MM.1S (cell line): ENCODE measurements around the gene RWDD3.

Experiments
- DNase-seq: peaks from one replicate; pipeline ENCODE4 v3.0.0-alpha.2; 2015
- H2AFZ ChIP-seq: fragments of 300-600 bp; sonication (generic); 2 replicates; pipeline ENCODE4 v1.6.0; 2016; ENCODE audit warnings: antibody characterized with exemption, low read length
- H3F3A ChIP-seq: fragments of 300-600 bp; sonication (generic); 2 replicates; pipeline ENCODE4 v1.6.1; 2016; ENCODE audit warnings: mild to moderate bottlenecking, antibody characterized with exemption, low read length, moderate library complexity, mixed read lengths; ENCODE audit not compliant: insufficient read depth
- H3K27ac ChIP-seq: fragments of 300-600 bp; sonication (generic); 2 replicates; pipeline ENCODE4 v1.5.1; 2016; ENCODE audit warnings: mild to moderate bottlenecking, low read length
- H3K27me3 ChIP-seq: fragments of 300-600 bp; sonication (generic); replicated peaks from 2 replicates; pipeline ENCODE4 v1.6.0; 2016; ENCODE audit warnings: low read length; ENCODE audit not compliant: insufficient read depth
- H3K36me3 ChIP-seq: fragments of 300-600 bp; sonication (generic); replicated peaks from 2 replicates; pipeline ENCODE4 v1.6.1; 2016; ENCODE audit warnings: mild to moderate bottlenecking, low read length, mixed read lengths; ENCODE audit not compliant: insufficient read depth
- H3K4me1 ChIP-seq: fragments of 300-600 bp; sonication (generic); 2 replicates; pipeline ENCODE4 v1.6.1; 2016; ENCODE audit warnings: low read length, mixed read lengths
- H3K4me2 ChIP-seq: fragments of 300-600 bp; sonication (generic); 2 replicates; pipeline ENCODE4 v1.6.0; 2016; ENCODE audit warnings: low read depth, low read length
- H3K4me3 ChIP-seq: fragments of 300-600 bp; sonication (generic); 2 replicates; pipeline ENCODE4 v1.5.1; 2016; ENCODE audit warnings: low read length, mixed read lengths
- H3K79me2 ChIP-seq: fragments of 300-600 bp; sonication (generic); 2 replicates; pipeline ENCODE4 v1.6.1; 2016; ENCODE audit warnings: mixed run types, low read length, mixed read lengths
- H3K9ac ChIP-seq: fragments of 300-600 bp; sonication (generic); 2 replicates; pipeline ENCODE4 v1.6.1; 2016; ENCODE audit warnings: low read length, mixed read lengths
- H3K9me2 ChIP-seq: fragments of 300-600 bp; sonication (generic); replicated peaks from 2 replicates; pipeline ENCODE4 v1.6.1; 2016; ENCODE audit warnings: mild to moderate bottlenecking, low read length, mixed read lengths; ENCODE audit not compliant: insufficient read depth
- H3K9me3 ChIP-seq: fragments of 300-600 bp; sonication (generic); replicated peaks from 2 replicates; pipeline ENCODE4 v1.6.1; 2016; ENCODE audit warnings: mild to moderate bottlenecking, low read length, mixed read lengths; ENCODE audit not compliant: insufficient read depth
- H4K20me1 ChIP-seq: fragments of 300-600 bp; sonication (generic); 2 replicates; pipeline ENCODE4 v1.6.1; 2016; ENCODE audit warnings: mild to moderate bottlenecking, low read length, moderate library complexity, mixed read lengths; ENCODE audit not compliant: insufficient read depth
- CTCF ChIP-seq: fragments of 300-600 bp; sonication (generic); IDR thresholded peaks from 2 replicates; pipeline ENCODE4 v1.5.1; 2016; ENCODE audit warnings: antibody characterized with exemption, low read length, mixed read lengths
- EZH2 ChIP-seq: fragments of 300-600 bp; sonication (generic); optimal IDR thresholded peaks from 2 replicates; pipeline ENCODE3; 2017; ENCODE audit warnings: low read depth, mild to moderate bottlenecking, antibody characterized with exemption, low read length, mixed read lengths
- EZH2phosphoT487 ChIP-seq: fragments of 300-600 bp; sonication (generic); IDR thresholded peaks from 2 replicates; pipeline ENCODE4 v1.6.1; 2018; ENCODE audit warnings: antibody characterized with exemption, low read length

RWDD3 gene

GRCh38 chr1:95201905-95202304 is 32.1 kb upstream of the RWDD3 start:
- Histone ChIP-seq H3K4me1 (no peaks in the 10 kb centered on the region), H3K9me2 (no peaks in the 10 kb centered on the region), H3K9ac (no peak overlapping the region), H3K27me3 (no peaks in the 10 kb centered on the region), H3K27ac (no peak overlapping the region), H3K4me3 (no peak overlapping the region), H3K9me3 (no peaks in the 10 kb centered on the region), H3K4me2 (no peak overlapping the region), H2AFZ (no peak overlapping the region), H3K36me3 (no peaks in the 10 kb centered on the region), H4K20me1 (no peaks in the 10 kb centered on the region), H3K79me2 (no peaks in the 10 kb centered on the region), H3F3A (no peaks in the 10 kb centered on the region)
- DNase-seq: no peak
- TF ChIP-seq CTCF: no peak
- TF ChIP-seq EZH2phosphoT487: no peak
- TF ChIP-seq EZH2: no peak

GRCh38 chr1:95203908-95204437 is 30.0 kb upstream of the RWDD3 start:
- no peak overlapping the region for H2AFZ ChIP-seq
- H3K4me2 ChIP-seq: no peak overlapping the region
- no peaks in the 10 kb centered on the region for H3K9me3 ChIP-seq
- H3K9me2 ChIP-seq: no peaks in the 10 kb centered on the region
- no peak overlapping the region for H3K4me3 ChIP-seq
- H3K36me3 ChIP-seq: no peaks in the 10 kb centered on the region
- no peaks in the 10 kb centered on the region for H3K27me3 ChIP-seq
- no peak for TF ChIP-seq CTCF
- TF ChIP-seq EZH2: no peak
- no peak for TF ChIP-seq EZH2phosphoT487
- H3K4me1 ChIP-seq: no peaks in the 10 kb centered on the region
- H3F3A ChIP-seq: no peaks in the 10 kb centered on the region
- H3K27ac ChIP-seq: no peak overlapping the region
- H3K79me2 ChIP-seq: no peaks in the 10 kb centered on the region
- no peak overlapping the region for H3K9ac ChIP-seq
- no peak for DNase-seq
- H4K20me1 ChIP-seq: no peaks in the 10 kb centered on the region

- Histone ChIP-seq H3K9me2 (no peaks in the 10 kb centered on the region), H3K36me3 (no peaks in the 10 kb centered on the region), H3K27ac (no peak overlapping the region), H3K27me3 (no peaks in the 10 kb centered on the region), H3F3A (no peaks in the 10 kb centered on the region), H3K4me1 (no peaks in the 10 kb centered on the region), H3K4me2 (no peak overlapping the region), H4K20me1 (no peaks in the 10 kb centered on the region), H3K4me3 (no peak overlapping the region), H2AFZ (no peak overlapping the region), H3K9ac (no peak overlapping the region), H3K9me3 (no peaks in the 10 kb centered on the region), H3K79me2 (no peaks in the 10 kb centered on the region)
- no peak for TF ChIP-seq EZH2
- TF ChIP-seq CTCF: no peak
- TF ChIP-seq EZH2phosphoT487: no peak
- DNase-seq: no peak
Measured at GRCh38 chr1:95206514-95206913, 27.5 kb upstream of the RWDD3 start.
